HFF-Myc (cell line): ENCODE results near the gene REPS2.
"Not testable (repeated sequence)": the region's sequence is repeated elsewhere in the genome, so short reads cannot be mapped to it uniquely, and the experiment has no call there.

Experiments used
- DNase-seq: peaks from one replicate; pipeline ENCODE4 v3.0.0-alpha.2; 2011; ENCODE audit warnings: low read depth; ENCODE audit errors: extremely low read depth
- H3K4me3 ChIP-seq: replicated peaks from 2 replicates; pipeline ENCODE4 v1.5.1; 2011; ENCODE audit warnings: low read depth, mild to moderate bottlenecking, control low read depth, low read length
- CTCF ChIP-seq: IDR thresholded peaks from 2 replicates; pipeline ENCODE4 v1.5.1; 2012; ENCODE audit warnings: mild to moderate bottlenecking, low read depth, low read length, control low read depth; ENCODE audit errors: missing control alignments

The REPS2 gene

GRCh38 chrX:16958356-16958755, 11.9 kb downstream of the REPS2 start:
- TF ChIP-seq CTCF: no peak
- no peak for DNase-seq
- no peak overlapping the region for H3K4me3 ChIP-seq

GRCh38 chrX:16962661-16963060, 16.2 kb downstream of the REPS2 start:
- DNase-seq, H3K4me3 ChIP-seq: not testable (repeated sequence)

GRCh38 chrX:16963216-16963615, 16.8 kb downstream of the REPS2 start:
- no peak for TF ChIP-seq CTCF
- DNase-seq: no peak
- no peak overlapping the region for H3K4me3 ChIP-seq

- DNase-seq, H3K4me3 ChIP-seq: not testable (repeated sequence)
Measured at GRCh38 chrX:16964976-16965375, 18.5 kb downstream of the REPS2 start.

GRCh38 chrX:16966752-16967448, 20.4 kb downstream of the REPS2 start:
- TF ChIP-seq CTCF: no peak
- H3K4me3 ChIP-seq: no peak overlapping the region
- DNase-seq: no peak

- H3K4me3 ChIP-seq, DNase-seq: not testable (repeated sequence)
Measured at GRCh38 chrX:16968753-16969152, 22.3 kb downstream of the REPS2 start.

GRCh38 chrX:16970977-16971376, 24.5 kb downstream of the REPS2 start:
- TF ChIP-seq CTCF: no peak
- no peak for DNase-seq
- H3K4me3 ChIP-seq: no peak overlapping the region

GRCh38 chrX:16971694-16972093, 25.2 kb downstream of the REPS2 start:
- H3K4me3 ChIP-seq: no peak overlapping the region
- TF ChIP-seq CTCF: no peak
- no peak for DNase-seq
